Measurements from ENCODE around the gene CCNY. TPM values are rescaled to one million over a fixed set of nuclear protein-coding genes. Genes with fewer than 3 reads are reported as not detected.

Gene CCNY
- total RNA-seq, 3 donors from 2014 or later, result 28.7 to 41.0 (median 36.1) TPM

GRCh38 chr10:35316218-35316967 is 19.9 kb upstream of the CCNY start:
- Histone ChIP-seq H3K4me3 (no peak overlapping the region), H3K36me3 (no peaks in the 10 kb centered on the region), H3K9me3 (no peaks in the 10 kb centered on the region), H3K4me1 (no peaks in the 10 kb centered on the region), H3K27ac (no peak overlapping the region), H3K27me3 (no peaks in the 10 kb centered on the region)
- TF ChIP-seq, protein P1, sequence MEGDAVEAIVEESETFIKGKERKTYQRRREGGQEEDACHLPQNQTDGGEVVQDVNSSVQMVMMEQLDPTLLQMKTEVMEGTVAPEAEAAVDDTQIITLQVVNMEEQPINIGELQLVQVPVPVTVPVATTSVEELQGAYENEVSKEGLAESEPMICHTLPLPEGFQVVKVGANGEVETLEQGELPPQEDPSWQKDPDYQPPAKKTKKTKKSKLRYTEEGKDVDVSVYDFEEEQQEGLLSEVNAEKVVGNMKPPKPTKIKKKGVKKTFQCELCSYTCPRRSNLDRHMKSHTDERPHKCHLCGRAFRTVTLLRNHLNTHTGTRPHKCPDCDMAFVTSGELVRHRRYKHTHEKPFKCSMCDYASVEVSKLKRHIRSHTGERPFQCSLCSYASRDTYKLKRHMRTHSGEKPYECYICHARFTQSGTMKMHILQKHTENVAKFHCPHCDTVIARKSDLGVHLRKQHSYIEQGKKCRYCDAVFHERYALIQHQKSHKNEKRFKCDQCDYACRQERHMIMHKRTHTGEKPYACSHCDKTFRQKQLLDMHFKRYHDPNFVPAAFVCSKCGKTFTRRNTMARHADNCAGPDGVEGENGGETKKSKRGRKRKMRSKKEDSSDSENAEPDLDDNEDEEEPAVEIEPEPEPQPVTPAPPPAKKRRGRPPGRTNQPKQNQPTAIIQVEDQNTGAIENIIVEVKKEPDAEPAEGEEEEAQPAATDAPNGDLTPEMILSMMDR (IDR thresholded peaks at IDR 0.05), result no peak
- no peak for TF ChIP-seq POLR2A (IDR thresholded peaks at IDR 0.05)
- no peak for TF ChIP-seq POLR2AphosphoS5 (IDR thresholded peaks at IDR 0.05)
- intact Hi-C loops (cut with DNase I; ENCODE audit: low total_unique reads), result no loop called here
- no peak for DNase-seq (ENCODE audit: low spot score in 2 of 2)

GRCh38 chr10:35318551-35318950 is 17.8 kb upstream of the CCNY start:
- no peaks in the 10 kb centered on the region for H3K36me3 ChIP-seq
- DNase-seq (ENCODE audit: low spot score in 2 of 2), result no peak
- intact Hi-C loops (cut with DNase I; ENCODE audit: low total_unique reads), result no loop called here

GRCh38 chr10:35320341-35320740 is 16.0 kb upstream of the CCNY start:
- no peak overlapping the region for H3K4me3 ChIP-seq
- no peak for DNase-seq (ENCODE audit: low spot score in 2 of 2)
- peaks cover 6 to 7% of the 10 kb centered on the region in 2 donors for H3K9me3 ChIP-seq
- TF ChIP-seq, protein P1 (IDR thresholded peaks at IDR 0.05), result no peak
- no peak for TF ChIP-seq POLR2AphosphoS5 (IDR thresholded peaks at IDR 0.05)
- no peak for TF ChIP-seq POLR2A (IDR thresholded peaks at IDR 0.05)
- H3K4me1 ChIP-seq, result no peaks in the 10 kb centered on the region
- H3K27me3 ChIP-seq, result no peaks in the 10 kb centered on the region
- H3K27ac ChIP-seq, result no peak overlapping the region
- H3K36me3 ChIP-seq, result no peaks in the 10 kb centered on the region
- intact Hi-C loops (cut with DNase I; ENCODE audit: low total_unique reads), result no loop called here

More at GRCh38 chr10:35318551-35318950, 17.8 kb upstream of the CCNY start:
- Histone ChIP-seq H3K4me1 (no peaks in the 10 kb centered on the region), H3K4me3 (no peak overlapping the region), H3K27ac (no peak overlapping the region), H3K27me3 (no peaks in the 10 kb centered on the region), H3K9me3 (peaks cover 6 to 7% of the 10 kb centered on the region in 2 donors)
- TF ChIP-seq, protein P1 (IDR thresholded peaks at IDR 0.05), result no peak
- TF ChIP-seq POLR2A (IDR thresholded peaks at IDR 0.05), result no peak
- TF ChIP-seq POLR2AphosphoS5 (IDR thresholded peaks at IDR 0.05), result no peak

- no peak for DNase-seq (ENCODE audit: low spot score in 2 of 2)
- intact Hi-C loops (cut with DNase I; ENCODE audit: low total_unique reads), result no loop called here
- no peak overlapping the region for H3K27ac ChIP-seq
- no peak overlapping the region for H3K4me3 ChIP-seq
- no peaks in the 10 kb centered on the region for H3K27me3 ChIP-seq
- no peaks in the 10 kb centered on the region for H3K4me1 ChIP-seq
- no peaks in the 10 kb centered on the region for H3K36me3 ChIP-seq
- H3K9me3 ChIP-seq, result peaks cover 6 to 7% of the 10 kb centered on the region in 2 donors
- TF ChIP-seq, protein P1 (IDR thresholded peaks at IDR 0.05), result no peak
- TF ChIP-seq POLR2A (IDR thresholded peaks at IDR 0.05) (no peak), POLR2AphosphoS5 (IDR thresholded peaks at IDR 0.05) (no peak)
These were observed 13.7 kb upstream of the CCNY start for GRCh38 chr10:35322636-35323035.

GRCh38 chr10:35324196-35324595 is 12.1 kb upstream of the CCNY start:
- Histone ChIP-seq H3K27ac (no peak overlapping the region), H3K36me3 (no peaks in the 10 kb centered on the region), H3K27me3 (no peaks in the 10 kb centered on the region), H3K9me3 (peaks cover 6 to 7% of the 10 kb centered on the region in 2 donors), H3K4me1 (no peaks in the 10 kb centered on the region), H3K4me3 (no peak overlapping the region)
- intact Hi-C loops (cut with DNase I; ENCODE audit: low total_unique reads), result no loop called here
- TF ChIP-seq POLR2A (IDR thresholded peaks at IDR 0.05) (no peak), POLR2AphosphoS5 (IDR thresholded peaks at IDR 0.05) (no peak)
- TF ChIP-seq, protein P1 (IDR thresholded peaks at IDR 0.05), result no peak
- no peak for DNase-seq (ENCODE audit: low spot score in 2 of 2)
